Muscle layer of duodenum (tissue), 2 donors: Measurements from ENCODE around the gene FMOD.

Source experiments
- H3K27ac ChIP-seq: one replicate; pipeline ENCODE4 v1.7.0; 2013; ENCODE audit warnings: mild to moderate bottlenecking, low read length
- H3K27me3 ChIP-seq: one replicate; pipeline ENCODE4 v1.7.0; 2013; ENCODE audit warnings: low read depth, mild to moderate bottlenecking, control low read depth, low read length
- H3K36me3 ChIP-seq, 2 donors: one replicate each; pipeline ENCODE4 v1.7.0; 2013; ENCODE audit warnings: low read length in 2 of 2, control low read depth in 1 of 2, mild to moderate bottlenecking in 1 of 2; ENCODE audit not compliant: insufficient read depth in 2 of 2, control insufficient read depth in 1 of 2
- H3K4me1 ChIP-seq, 2 donors: one replicate each; pipeline ENCODE4 v1.7.0; 2013; ENCODE audit warnings: low read length in 2 of 2, mild to moderate bottlenecking in 2 of 2, control low read depth in 1 of 2, moderate library complexity in 1 of 2; ENCODE audit not compliant: insufficient read depth in 2 of 2, control insufficient read depth in 1 of 2
- H3K4me3 ChIP-seq, 2 donors: one replicate each; pipeline ENCODE4 v1.7.0; 2013; ENCODE audit warnings: low read length in 2 of 2, low read depth in 1 of 2, mild to moderate bottlenecking in 1 of 2
- H3K9me3 ChIP-seq, 2 donors: one replicate each; pipeline ENCODE4 v1.7.0; 2013; ENCODE audit warnings: low read length in 2 of 2, control low read depth in 1 of 2, mild to moderate bottlenecking in 1 of 2; ENCODE audit not compliant: control insufficient read depth in 1 of 2
- donor health status: healthy.

FMOD gene

DNA sequence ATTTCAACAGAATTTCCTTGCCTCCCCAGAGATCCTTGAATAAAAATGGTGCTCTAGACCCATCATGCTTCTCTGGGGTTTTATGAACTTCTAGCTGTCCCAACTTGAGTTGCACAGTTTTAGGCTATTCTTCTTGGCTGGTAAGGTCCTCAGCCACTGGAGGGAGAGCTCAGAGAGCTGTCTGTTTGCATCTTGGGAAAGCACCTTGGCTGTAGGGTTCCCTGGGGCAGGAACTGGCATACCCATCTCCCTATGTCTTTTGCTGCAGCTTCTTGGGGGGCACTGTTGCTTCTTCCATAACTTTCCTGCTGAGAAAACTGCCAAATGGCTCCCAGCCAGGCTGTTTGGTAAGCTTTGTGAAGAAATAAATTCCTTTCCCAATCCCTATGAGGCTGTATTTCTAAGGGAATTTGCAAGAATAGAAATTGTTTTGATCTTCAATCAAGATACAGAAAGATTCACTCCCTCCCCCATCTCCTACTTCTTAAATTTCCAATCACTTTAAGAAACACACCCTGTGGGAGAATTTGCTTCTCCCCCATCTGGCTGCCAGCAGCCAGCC is 8.2 kb upstream of the FMOD start:
- Histone ChIP-seq H3K9me3 (no peaks in the 10 kb centered on the region), H3K36me3 (no peaks in the 10 kb centered on the region), H3K4me1 (peaks cover 0 to 2% of the 10 kb centered on the region in 2 donors), H3K27me3 (no peaks in the 10 kb centered on the region), H3K4me3 (no peak overlapping the region), H3K27ac (no peak overlapping the region)

- Histone ChIP-seq H3K27ac (no peak overlapping the region), H3K36me3 (no peaks in the 10 kb centered on the region), H3K27me3 (no peaks in the 10 kb centered on the region), H3K4me3 (no peak overlapping the region), H3K4me1 (peaks cover 6 to 23% of the 10 kb centered on the region in 2 donors), H3K9me3 (no peaks in the 10 kb centered on the region)
These were observed 3.3 kb upstream of the FMOD start for GRCh38 chr1:203354246-203354645.

DNA sequence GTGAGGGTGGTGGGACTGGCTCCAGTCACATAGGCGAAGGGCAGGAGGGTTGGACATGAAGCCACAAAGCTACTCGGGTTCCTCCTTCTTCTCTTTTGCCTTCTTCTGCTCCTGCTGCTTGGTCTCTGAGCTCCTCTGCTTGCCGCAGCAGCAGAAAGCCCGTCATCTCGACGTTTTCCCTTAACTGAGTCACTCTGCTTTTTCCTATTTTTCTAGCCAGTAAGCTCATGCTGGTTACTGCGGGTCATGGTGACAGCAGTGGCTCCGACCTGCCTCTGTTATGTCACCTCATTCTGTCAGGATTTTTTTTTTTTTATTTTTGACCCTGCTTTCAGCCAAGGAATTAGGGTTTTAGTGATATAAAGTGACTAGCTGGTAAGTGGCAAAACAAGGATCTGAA is 2.6 kb upstream of the FMOD start:
- no peaks in the 10 kb centered on the region for H3K27me3 ChIP-seq
- H3K4me3 ChIP-seq = no peak overlapping the region
- H3K36me3 ChIP-seq = no peaks in the 10 kb centered on the region
- H3K4me1 ChIP-seq = peaks cover 6 to 24% of the 10 kb centered on the region in 2 donors
- no peak overlapping the region for H3K27ac ChIP-seq
- no peaks in the 10 kb centered on the region for H3K9me3 ChIP-seq

GRCh38 chr1:203349773-203350524 is 973 bp downstream of the FMOD start:
- Histone ChIP-seq H3K27me3 (no peaks in the 10 kb centered on the region), H3K27ac (peak overlapping the region; percentile 46), H3K9me3 (no peaks in the 10 kb centered on the region), H3K4me3 (peak overlapping the region; percentile 45 to 47), H3K4me1 (peaks cover 6 to 24% of the 10 kb centered on the region in 2 donors), H3K36me3 (no peaks in the 10 kb centered on the region)

GRCh38 chr1:203349166-203349565 is 1.8 kb downstream of the FMOD start:
- Histone ChIP-seq H3K4me3 (no peak overlapping the region), H3K9me3 (no peaks in the 10 kb centered on the region), H3K4me1 (peaks cover 6 to 23% of the 10 kb centered on the region in 2 donors), H3K36me3 (no peaks in the 10 kb centered on the region), H3K27me3 (no peaks in the 10 kb centered on the region), H3K27ac (no peak overlapping the region)

DNA sequence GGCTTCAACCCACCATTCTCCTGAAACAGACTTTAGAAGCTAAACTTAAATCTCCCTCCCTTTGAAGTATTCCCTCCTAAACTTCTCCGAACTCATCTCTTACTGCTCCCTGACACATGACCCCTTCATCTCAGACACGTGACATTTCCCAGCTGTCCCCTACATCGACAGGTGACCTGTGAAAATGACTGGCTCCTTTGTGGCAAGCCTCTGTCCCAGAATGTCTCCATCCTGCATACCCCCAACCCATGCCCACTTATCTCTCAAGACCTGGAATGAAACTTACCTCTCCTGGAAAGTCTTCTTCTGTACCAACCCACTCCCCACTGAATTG is 4.2 kb downstream of the FMOD start:
- Histone ChIP-seq H3K27me3 (no peaks in the 10 kb centered on the region), H3K4me3 (no peak overlapping the region), H3K4me1 (peaks cover 12 to 29% of the 10 kb centered on the region in 2 donors), H3K27ac (no peak overlapping the region), H3K36me3 (no peaks in the 10 kb centered on the region), H3K9me3 (no peaks in the 10 kb centered on the region)

DNA sequence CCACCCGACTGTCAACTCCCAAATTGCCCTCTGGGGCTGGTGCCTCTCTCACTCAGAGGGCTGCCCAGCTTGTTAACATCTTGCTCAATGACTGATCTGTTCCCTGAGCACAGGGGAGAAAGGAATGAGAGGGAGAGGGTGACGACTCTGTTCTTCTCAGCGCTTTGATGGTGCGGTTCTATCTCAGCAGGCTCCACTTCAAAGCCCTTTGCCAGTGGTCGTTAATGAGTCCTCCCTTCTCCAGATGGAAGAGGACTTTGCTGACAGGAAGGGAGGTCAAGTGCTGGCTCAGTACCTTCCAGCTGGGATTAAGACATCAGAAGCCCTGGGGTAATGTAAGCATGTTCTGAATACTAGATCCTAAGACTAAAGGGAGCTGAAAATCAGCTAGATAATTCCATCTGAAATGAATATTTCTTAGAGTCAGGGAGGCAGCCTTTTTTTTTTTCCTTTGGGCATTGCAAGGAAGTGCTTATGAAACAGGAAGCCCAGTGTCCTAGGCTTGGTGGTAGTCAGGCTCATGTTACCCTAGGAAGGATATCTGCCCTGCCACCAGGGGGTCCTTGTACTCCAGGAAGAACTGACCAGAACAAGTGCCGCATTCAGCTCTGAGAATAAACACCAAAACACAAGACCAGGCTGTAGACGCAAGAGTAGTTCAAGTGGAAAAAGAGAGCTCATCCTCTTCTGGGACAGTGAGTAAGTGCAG is 4.7 kb downstream of the FMOD start:
- Histone ChIP-seq H3K27ac (no peak overlapping the region), H3K9me3 (no peaks in the 10 kb centered on the region), H3K4me1 (peaks cover 7 to 24% of the 10 kb centered on the region in 2 donors), H3K36me3 (peaks cover 0 to 3% of the 10 kb centered on the region in 2 donors), H3K27me3 (no peaks in the 10 kb centered on the region), H3K4me3 (no peak overlapping the region)

DNA sequence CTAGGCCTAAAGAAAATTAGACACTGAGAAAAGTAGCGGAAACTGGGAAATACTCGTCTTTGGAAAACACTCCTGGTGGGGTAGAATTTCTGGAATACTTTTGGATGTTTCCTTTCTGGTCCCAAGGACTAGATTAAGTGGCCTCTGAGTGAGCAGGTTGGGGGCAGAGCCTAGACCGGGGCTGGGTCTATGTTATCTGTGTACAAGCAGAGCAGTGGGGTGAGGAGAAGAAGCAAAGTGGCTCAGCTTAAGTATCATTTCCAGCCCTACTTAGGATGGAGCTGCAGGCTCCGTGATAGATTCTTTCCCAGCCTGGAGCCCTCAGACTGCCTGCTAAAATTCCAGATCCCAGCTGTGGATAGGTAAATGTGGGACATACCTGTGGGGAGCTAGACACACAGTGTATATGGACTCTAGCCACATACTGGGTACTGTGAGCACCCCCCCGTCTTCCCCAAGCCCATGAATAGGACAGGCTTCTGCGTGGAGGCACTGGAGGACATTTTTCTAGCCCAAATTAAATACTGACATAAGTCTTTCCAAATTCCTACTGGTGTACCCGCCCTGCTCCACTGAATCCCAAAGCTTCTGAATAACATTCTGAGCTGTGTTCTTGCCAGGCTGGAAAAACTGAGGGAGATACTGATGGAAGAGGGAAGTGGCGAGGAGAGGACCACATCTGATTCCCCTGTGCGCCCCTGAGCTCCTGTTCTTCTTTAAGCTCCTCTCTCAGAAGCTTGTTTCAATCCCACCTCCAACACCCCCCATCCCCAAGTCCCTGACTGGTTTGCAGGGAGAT is 6.8 kb downstream of the FMOD start:
- no peak overlapping the region for H3K27ac ChIP-seq
- H3K4me3 ChIP-seq = no peak overlapping the region
- peaks cover 0 to 10% of the 10 kb centered on the region in 2 donors for H3K36me3 ChIP-seq
- H3K4me1 ChIP-seq = peaks cover 6 to 10% of the 10 kb centered on the region in 2 donors
- H3K27me3 ChIP-seq = no peaks in the 10 kb centered on the region
- H3K9me3 ChIP-seq = no peaks in the 10 kb centered on the region

GRCh38 chr1:203342192-203342940 is 8.6 kb downstream of the FMOD start:
- Histone ChIP-seq H3K27me3 (no peaks in the 10 kb centered on the region), H3K4me3 (no peak overlapping the region), H3K27ac (no peak overlapping the region), H3K9me3 (no peaks in the 10 kb centered on the region), H3K36me3 (peaks cover 0 to 10% of the 10 kb centered on the region in 2 donors), H3K4me1 (peaks cover 6 to 9% of the 10 kb centered on the region in 2 donors)

DNA sequence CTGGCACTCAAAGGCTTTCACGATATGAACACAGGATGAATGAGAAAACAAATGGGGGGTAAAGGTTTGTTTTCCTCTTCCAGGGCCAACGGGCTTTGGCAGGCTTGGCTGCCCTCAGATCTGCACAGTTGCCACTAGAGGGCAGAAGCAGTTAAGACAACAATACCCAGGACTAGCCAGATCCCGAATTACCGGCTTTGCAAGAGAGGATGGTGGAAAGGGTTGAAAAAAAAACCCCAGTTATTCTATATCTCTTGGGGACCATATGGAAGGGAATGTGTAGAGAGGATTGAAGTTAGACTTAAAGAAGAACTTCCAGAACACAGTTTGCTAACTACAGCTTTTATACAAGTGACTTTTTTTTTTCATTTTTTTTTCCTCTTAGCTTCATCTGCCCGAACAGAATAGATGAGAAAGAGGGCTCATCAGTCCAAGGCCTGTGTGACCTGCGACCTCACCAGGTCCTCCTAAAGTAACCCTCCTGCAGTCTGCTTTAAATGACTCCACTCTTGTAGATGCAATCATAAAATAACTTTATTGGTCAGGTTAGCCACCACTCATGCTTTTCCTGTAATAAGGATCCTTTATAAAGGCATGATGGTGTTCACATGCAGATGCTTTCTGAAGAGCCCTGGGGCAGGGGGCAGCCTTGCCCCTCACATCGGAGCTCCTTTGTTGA is 10.7 kb downstream of the FMOD start:
- Histone ChIP-seq H3K4me3 (no peak overlapping the region), H3K4me1 (peaks cover 6 to 9% of the 10 kb centered on the region in 2 donors), H3K36me3 (peaks cover 0 to 10% of the 10 kb centered on the region in 2 donors), H3K27ac (no peak overlapping the region), H3K27me3 (no peaks in the 10 kb centered on the region), H3K9me3 (no peaks in the 10 kb centered on the region)
